ENCODE data around the gene G3BP1.
A peak's percentile ranks its signal among the peaks of the same experiment; 100 is the strongest.
"Not testable (repeated sequence)": the region's sequence is repeated elsewhere in the genome, so short reads cannot be mapped to it uniquely, and the experiment has no call there.

G3BP1 gene

GRCh38 chr5:151822141-151822540, 50.4 kb downstream of the G3BP1 start:
- TF ChIP-seq, protein P1, sequence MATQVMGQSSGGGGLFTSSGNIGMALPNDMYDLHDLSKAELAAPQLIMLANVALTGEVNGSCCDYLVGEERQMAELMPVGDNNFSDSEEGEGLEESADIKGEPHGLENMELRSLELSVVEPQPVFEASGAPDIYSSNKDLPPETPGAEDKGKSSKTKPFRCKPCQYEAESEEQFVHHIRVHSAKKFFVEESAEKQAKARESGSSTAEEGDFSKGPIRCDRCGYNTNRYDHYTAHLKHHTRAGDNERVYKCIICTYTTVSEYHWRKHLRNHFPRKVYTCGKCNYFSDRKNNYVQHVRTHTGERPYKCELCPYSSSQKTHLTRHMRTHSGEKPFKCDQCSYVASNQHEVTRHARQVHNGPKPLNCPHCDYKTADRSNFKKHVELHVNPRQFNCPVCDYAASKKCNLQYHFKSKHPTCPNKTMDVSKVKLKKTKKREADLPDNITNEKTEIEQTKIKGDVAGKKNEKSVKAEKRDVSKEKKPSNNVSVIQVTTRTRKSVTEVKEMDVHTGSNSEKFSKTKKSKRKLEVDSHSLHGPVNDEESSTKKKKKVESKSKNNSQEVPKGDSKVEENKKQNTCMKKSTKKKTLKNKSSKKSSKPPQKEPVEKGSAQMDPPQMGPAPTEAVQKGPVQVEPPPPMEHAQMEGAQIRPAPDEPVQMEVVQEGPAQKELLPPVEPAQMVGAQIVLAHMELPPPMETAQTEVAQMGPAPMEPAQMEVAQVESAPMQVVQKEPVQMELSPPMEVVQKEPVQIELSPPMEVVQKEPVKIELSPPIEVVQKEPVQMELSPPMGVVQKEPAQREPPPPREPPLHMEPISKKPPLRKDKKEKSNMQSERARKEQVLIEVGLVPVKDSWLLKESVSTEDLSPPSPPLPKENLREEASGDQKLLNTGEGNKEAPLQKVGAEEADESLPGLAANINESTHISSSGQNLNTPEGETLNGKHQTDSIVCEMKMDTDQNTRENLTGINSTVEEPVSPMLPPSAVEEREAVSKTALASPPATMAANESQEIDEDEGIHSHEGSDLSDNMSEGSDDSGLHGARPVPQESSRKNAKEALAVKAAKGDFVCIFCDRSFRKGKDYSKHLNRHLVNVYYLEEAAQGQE (IDR thresholded peaks at IDR 0.05; ENCODE audit: insufficient replicate concordance, low read depth) = no peak
- TF ChIP-seq, protein P2, sequence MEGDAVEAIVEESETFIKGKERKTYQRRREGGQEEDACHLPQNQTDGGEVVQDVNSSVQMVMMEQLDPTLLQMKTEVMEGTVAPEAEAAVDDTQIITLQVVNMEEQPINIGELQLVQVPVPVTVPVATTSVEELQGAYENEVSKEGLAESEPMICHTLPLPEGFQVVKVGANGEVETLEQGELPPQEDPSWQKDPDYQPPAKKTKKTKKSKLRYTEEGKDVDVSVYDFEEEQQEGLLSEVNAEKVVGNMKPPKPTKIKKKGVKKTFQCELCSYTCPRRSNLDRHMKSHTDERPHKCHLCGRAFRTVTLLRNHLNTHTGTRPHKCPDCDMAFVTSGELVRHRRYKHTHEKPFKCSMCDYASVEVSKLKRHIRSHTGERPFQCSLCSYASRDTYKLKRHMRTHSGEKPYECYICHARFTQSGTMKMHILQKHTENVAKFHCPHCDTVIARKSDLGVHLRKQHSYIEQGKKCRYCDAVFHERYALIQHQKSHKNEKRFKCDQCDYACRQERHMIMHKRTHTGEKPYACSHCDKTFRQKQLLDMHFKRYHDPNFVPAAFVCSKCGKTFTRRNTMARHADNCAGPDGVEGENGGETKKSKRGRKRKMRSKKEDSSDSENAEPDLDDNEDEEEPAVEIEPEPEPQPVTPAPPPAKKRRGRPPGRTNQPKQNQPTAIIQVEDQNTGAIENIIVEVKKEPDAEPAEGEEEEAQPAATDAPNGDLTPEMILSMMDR (IDR thresholded peaks at IDR 0.05; ENCODE audit: insufficient read depth, low read length) = no peak
- no peak for TF ChIP-seq POLR2AphosphoS5 (IDR thresholded peaks at IDR 0.05; ENCODE audit: low read depth)
- TF ChIP-seq GABPA (IDR thresholded peaks at IDR 0.05; ENCODE audit: low read depth) = no peak
- TF ChIP-seq SPI1 (IDR thresholded peaks at IDR 0.05; ENCODE audit: borderline replicate concordance, low read depth) = no peak
- no peak for DNase-seq (ENCODE audit: low read depth in 1 of 2, low spot score in 1 of 2)
- H3K4me3 ChIP-seq (replicated peaks; ENCODE audit: insufficient read depth, low read length) = no peak overlapping the region
- H3K27ac ChIP-seq (replicated peaks) = no peak overlapping the region
- H3K27me3 ChIP-seq (ENCODE audit: insufficient read depth, poor library complexity, severe bottlenecking) = no peaks in the 10 kb centered on the region

- TF ChIP-seq, protein P2 (IDR thresholded peaks at IDR 0.05; ENCODE audit: insufficient read depth, low read length) = peak; percentile 54
- no peak for TF ChIP-seq GABPA (IDR thresholded peaks at IDR 0.05; ENCODE audit: low read depth)
- no peaks in the 10 kb centered on the region for H3K27me3 ChIP-seq (ENCODE audit: insufficient read depth, poor library complexity, severe bottlenecking)
- peak in 1 of 2 experiments; percentile 47 for DNase-seq (ENCODE audit: low read depth in 1 of 2, low spot score in 1 of 2)
- no peak overlapping the region for H3K4me3 ChIP-seq (replicated peaks; ENCODE audit: insufficient read depth, low read length)
- no peak overlapping the region for H3K27ac ChIP-seq (replicated peaks)
Observed at GRCh38 chr5:151825445-151825844, 53.7 kb downstream of the G3BP1 start.

DNA sequence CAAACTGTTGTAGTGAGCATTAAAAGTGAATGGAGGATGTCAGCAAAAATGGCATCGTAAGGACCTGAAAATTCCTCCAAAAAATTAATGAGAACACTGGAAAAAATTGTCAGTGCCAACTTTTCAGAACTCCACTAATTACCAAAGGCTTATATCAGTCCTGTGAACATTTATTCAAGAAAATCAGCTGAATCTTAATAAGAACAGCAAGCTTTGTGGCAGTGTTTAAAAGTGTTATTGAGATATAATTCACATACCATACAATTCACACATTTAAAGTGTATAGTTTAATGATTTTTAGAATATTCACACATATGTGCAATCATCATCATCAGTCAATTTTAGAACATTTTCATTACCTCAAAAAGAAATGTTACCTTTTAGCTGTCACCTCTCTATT, 57.6 kb downstream of the G3BP1 start:
- H3K27me3 ChIP-seq (ENCODE audit: insufficient read depth, poor library complexity, severe bottlenecking) = no peaks in the 10 kb centered on the region
- H3K27ac ChIP-seq (replicated peaks) = no peak overlapping the region
- no peak overlapping the region for H3K4me3 ChIP-seq (replicated peaks; ENCODE audit: insufficient read depth, low read length)
- TF ChIP-seq POLR2AphosphoS5 (IDR thresholded peaks at IDR 0.05; ENCODE audit: low read depth) = no peak
- TF ChIP-seq, protein P2 (IDR thresholded peaks at IDR 0.05; ENCODE audit: insufficient read depth, low read length) = no peak
- TF ChIP-seq, protein P1 (IDR thresholded peaks at IDR 0.05; ENCODE audit: insufficient replicate concordance, low read depth) = no peak
- DNase-seq (ENCODE audit: low read depth in 1 of 2, low spot score in 1 of 2) = no peak

GRCh38 chr5:151832843-151833242, 61.1 kb downstream of the G3BP1 start:
- not testable (repeated sequence) for H3K27me3 ChIP-seq (ENCODE audit: insufficient read depth, poor library complexity, severe bottlenecking); DNase-seq (ENCODE audit: low read depth in 1 of 2, low spot score in 1 of 2); H3K4me3 ChIP-seq (replicated peaks; ENCODE audit: insufficient read depth, low read length); H3K27ac ChIP-seq (replicated peaks)
